Left renal pelvis (tissue), 4 donors: ENCODE measurements around the gene RAB4B. TPM values are rescaled to one million over a fixed set of nuclear protein-coding genes. Genes with fewer than 3 reads are reported as not detected.
"Not testable (repeated sequence)": the region's sequence is repeated elsewhere in the genome, so short reads cannot be mapped to it uniquely, and the experiment has no call there.

Source experiments
- DNase-seq, 4 donors: peaks; one replicate each; pipeline ENCODE4 v3.0.0-alpha.2; 2013; ENCODE audit warnings: low read depth in 4 of 4, low spot score in 3 of 4
- polyA plus RNA-seq, 4 donors: library from polyadenylated mRNA; unstranded; fragments of 120-200 nt; gene quantifications; one replicate each; pipeline ENCODE4 v1.2.1, GENCODE V29; 2013; ENCODE audit not compliant: insufficient read length in 4 of 4

The RAB4B gene, protein sequence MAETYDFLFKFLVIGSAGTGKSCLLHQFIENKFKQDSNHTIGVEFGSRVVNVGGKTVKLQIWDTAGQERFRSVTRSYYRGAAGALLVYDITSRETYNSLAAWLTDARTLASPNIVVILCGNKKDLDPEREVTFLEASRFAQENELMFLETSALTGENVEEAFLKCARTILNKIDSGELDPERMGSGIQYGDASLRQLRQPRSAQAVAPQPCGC
- polyA plus RNA-seq, result 10 to 100 TPM in 1 of 4 donors, 1 to 10 TPM in 3; 7.6 to 13.3 (median 8.7) TPM

DNA sequence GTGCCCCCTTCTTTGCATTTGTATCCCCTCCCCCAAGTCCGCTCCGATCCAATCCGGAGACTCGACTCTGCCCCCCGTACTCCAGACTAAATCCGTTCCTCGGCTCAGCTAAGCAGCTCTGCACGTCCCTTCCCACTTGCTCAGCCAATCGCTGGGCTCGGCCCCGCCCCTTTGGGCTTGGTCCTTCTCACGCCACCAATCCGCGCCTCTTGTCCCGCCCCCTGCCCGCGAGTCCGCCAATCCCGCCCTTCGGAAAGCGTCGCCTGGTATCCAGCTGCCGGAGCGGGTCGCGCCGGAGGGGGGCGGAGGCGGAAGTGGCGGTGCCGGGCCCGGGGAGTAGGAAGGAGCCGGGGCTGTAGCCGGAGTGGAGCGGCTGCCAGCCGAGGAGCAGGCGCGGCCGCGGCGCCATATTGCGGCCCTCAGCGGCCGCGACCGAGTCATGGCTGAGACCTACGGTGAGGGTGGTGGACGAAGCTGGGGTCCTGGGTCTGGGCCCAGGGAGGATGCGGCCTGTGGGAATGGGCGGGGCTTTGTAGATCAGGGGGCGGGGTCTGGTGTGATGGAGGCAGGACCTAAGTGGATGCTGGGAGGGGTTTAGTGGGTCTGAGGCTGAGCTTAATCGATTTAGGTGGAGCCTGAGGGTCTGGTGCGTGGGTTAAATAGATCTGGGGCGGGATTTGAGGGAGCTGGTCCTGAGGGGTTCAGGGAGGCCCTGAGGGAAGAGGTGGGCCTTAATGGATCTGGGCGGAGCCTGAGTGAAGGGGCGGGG lies at the start of gene RAB4B:
TSS of gene RAB4B (plus strand) at position 311 of the 769 bp plus-strand sequence. CDS start at position 440, 129 bp downstream.
- DNase-seq, result peak; percentile 98 to 100 (median 99)

DNA sequence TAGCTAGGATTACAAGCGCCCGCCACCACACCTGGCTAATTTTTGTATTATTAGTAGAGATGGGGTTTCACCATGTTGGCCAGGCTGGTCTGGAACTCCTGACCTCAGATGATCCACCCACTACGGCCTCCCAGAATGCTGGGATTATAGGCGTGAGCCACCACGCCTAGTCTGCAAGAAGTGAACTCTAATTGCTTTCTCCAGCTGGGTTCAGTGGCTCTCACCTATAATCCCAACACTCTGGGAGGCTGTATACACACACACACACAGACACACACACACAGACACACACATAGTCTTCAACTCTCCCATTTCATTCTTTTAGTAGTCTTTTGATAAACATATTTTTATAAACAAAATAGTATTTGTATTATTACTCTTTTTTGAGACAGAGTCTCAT lies 48.0 kb upstream of the RAB4B start:
- not testable (repeated sequence) for DNase-seq

DNA sequence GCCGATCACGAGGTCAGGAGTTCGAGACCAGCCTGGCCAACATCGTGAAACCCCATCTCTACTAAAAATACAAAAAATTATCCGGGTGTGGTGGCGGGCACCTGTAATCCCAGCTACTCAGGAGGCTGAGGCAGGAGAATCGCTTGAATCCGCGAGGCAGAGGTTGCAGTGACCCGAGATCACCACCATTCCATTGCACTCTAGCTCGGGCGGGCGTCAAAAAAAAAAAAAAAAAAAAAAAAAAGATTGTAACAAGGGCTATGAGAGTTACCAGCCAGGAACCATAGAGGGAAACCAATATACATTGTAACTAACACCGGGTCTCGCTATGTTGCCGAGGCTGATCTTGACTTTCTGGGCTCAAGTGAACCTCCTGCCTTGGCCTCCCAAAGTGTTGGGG lies 45.7 kb upstream of the RAB4B start:
- not testable (repeated sequence) for DNase-seq

DNA sequence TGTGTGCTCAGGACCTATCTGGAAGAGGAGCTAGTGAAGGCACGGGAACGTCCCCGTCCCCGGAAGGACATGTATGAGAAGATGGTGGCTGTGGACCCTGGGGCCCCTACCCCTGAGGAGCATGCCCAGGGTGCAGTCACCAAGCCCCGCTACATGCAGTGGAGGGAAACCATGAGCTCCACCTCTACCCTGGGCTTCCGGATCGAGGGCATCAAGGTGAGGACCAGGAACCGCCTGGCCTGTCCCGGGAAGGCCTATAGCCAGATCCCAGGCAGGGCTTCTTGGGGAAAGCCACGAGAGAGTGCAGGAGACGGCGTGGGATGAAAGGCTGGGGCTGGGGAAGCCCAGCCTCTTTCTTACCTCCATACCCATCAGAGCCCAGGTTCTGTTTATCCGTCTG lies 44.9 kb upstream of the RAB4B start:
- DNase-seq, result no peak

DNA sequence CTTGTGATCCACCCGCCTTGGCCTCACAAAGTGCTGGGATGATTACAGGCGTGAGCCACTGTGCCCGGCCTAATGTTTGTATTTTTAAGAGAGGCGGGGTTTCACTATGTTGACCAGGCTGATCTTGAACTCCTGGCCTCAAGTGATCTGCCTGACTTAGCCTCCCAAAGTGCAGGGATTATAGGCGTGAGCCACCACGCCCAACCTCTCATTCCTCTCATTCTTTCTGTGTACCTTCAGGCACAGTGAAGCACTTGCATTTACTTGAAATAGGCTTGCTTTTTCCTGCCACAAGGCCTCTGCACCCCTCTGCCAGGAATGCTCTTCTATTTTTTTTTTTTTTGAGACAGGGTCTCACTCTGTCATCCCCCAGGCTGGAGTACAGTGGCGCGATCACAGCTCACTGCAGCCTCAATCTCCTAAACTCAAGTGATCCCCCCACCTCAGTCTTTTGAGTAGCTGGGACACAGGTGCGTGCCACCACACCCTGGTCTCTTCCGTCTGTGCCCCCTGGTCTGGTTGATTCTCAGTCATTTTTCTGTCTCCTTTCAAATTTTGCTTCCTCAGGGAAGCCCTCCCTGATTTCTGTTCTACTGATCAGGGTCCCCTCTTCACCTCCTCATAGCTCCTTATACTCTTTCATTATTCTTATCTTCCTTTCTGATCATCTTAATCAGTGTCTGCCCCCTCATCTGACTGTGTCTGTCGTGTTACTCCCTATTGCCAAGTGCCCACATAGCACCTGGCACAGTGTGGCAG lies 42.9 kb upstream of the RAB4B start:
- no peak for DNase-seq

DNA sequence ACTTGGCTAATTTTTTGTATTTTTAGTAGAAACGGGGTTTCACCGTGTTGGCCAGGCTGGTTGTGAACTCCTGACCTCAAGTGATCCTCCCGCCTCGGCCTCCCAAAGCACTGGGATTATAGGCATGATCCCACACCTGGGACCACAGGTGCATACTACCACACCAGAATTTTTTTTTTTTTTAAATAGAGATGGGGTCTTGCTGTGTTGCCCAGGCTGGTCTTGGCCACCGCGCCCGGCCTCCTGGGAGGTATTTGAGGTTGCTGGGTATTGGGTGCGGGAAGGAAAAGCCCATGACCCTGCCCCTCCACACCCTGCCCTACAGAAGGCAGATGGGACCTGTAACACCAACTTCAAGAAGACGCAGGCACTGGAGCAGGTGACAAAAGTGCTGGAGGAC lies 41.4 kb upstream of the RAB4B start:
- no peak for DNase-seq

DNA sequence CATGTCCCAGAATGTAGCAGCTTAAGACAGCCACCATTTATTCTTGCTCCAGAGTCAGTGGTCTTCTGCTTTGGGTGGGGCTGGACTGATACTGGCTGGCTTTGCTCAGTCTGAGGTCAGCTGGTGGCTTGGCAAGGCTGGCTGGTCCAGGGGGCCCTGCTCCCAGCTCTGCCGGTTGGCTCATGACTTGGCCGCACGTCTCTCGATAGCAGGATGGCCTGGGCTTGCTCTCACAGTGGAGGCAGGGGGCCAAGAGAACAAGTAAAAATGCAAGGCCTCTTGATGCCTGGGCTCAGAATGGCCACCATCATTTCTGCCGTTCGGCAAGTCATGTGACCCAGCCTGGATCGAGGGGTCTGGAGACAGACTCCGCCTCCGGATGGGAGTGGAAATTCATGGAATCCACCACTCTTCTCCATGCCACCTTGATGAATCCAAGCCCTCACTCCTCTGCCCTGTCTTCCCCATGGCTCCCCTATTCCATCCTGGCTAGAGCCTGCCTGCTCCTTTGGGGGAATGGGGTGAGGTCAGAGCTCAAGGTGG lies 40.9 kb upstream of the RAB4B start:
- no peak for DNase-seq

DNA sequence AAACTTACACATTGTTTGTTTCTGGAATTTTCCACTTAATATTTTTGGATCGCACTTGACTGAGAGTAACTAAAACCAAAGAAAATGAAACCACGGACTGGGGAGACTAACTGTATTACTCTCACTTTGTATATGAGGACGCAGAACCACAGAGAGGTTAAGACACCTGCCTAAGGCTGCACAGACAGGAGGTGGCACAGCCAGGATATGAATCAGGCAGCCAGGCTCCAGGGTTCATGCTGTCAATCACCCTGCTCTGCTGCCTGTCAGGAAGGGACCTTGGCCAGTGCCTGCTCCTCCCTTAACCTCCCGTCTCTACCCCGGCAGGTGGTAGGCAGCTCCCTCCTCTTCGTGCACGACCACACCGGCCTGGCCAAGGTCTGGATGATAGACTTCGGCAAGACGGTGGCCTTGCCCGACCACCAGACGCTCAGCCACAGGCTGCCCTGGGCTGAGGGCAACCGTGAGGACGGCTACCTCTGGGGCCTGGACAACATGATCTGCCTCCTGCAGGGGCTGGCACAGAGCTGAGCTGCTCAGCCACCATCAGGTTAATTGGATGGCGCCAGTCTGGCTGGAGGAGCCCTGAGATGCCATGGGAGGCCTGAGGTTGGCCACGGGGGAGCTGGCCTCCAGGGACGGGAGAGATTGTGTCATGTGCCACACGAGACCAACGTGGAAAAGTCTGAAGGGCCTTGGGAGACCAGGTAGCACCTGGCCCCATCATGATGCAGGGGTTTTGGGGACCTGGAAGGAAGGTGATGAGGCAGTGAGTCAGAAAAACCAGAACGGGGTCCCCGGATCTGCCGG lies 38.8 kb upstream of the RAB4B start:
- DNase-seq, result no peak

DNA sequence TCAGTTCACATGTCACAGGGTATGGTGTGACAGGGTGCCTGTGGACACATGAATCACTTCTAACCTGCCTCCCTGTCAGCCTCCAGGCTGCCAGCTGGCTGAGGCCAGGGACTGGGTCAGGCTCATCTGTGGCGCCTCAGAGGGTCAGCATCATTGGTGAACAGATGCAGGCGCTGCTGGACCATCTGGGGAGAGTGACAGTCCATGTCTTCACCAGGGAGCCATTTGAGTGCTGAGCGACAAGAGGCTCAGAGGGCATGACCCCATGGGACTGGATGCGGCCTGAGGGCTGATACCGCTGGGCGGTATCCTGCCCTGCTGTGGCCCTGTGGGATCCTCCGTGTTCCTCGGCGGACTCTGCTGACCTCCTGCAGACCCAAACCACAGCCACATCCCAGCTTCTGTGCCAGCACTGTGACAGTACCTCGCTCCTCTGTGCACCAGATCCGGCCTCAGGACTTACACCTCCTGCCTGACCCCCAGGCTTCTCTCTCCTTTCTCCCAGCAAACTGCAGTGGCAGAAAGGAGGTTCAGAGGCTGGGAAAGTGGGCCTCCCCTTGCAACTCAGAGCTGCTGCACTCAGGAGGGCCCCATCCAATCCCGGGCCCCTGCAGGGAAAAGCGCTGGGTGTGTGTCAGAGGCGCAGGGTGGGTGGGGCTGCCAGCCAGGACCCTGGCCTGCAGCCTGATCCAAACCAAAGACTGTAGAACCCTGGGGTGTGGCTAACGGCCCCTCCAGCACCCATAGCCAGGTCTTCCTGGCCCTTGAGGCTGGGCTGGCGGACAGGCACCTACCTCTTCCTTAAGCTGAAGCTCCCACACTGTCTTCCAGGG lies 38.0 kb upstream of the RAB4B start:
- DNase-seq, result no peak

DNA sequence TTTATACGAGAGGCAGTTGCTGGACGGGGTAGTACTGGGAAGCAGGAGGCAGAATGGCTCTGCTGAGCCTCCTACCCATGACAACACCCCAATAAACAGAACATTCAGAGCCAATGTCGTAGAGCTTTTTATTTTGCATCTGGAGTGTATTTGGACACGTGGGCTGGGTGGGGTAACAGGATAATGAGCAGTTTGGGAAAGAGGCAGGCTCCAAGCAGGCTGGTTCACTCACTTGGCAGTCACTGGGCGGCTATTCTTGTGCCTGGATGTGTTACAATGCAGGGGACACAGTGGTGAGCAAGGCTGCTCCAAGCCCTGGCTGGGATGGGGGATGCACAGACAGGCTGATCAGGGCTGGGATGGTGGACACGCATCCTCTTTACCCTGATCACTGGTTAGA lies 37.3 kb upstream of the RAB4B start:
- DNase-seq, result no peak

DNA sequence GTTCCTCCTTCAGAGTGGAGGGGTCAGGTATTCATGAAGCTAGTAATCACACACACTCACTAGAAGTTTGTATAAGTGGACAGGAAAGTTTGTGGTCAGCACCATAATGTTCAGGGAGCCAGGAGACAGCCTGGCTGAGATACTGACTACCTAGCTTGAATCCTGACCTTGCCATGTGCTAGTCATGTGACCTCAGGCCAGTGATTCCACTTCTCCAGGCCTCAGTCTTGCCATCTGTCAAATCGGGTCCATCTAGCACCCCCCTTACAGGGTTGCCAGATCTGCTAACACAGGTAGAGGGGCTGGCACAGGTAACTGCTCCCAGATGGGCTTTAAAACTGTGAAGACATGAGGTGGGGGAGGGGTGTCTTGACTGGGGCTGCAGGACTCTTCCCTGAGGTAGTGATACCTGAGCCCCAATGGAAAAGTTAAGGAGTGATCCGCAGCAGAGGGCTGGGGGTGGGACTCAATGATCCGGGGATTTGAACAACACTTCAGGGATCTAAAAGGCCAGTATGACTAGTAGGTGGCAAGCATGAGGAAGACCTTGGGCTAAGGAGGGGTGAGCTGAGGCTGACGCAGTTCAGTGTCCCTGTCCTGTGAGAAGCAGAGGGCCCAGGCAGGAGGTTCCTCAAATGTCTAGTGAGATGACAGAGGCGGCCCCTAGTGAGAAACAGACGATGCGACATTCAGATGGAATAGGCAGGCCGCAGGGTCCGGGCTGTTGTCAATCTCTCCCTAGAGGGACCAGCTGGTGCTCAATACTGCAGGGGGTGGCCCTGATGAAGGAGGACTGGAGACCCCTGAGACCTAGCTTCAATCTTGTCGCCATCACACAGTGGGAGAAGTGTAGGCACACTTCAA lies 36.3 kb upstream of the RAB4B start:
- no peak for DNase-seq

DNA sequence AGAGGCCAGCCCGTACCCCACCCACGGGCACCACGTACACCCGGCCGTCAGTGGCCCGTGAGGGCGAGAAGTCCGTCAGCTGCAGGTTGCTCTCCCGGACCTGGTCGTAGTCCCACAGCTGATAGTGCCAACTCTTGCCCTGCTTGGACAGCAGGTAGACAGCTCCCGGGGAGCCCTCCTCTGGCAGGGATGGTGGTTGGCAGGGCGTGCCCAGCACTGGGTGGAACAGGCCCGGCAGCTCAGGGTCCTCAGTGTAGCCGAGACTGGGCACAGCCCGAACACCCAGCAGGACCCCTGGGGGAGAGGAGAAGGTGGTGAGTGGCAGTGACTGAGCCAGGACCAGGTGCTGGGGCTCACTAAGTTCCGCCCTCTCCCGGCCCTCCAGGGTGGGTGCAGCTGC lies 35.6 kb upstream of the RAB4B start:
- DNase-seq, result no peak

DNA sequence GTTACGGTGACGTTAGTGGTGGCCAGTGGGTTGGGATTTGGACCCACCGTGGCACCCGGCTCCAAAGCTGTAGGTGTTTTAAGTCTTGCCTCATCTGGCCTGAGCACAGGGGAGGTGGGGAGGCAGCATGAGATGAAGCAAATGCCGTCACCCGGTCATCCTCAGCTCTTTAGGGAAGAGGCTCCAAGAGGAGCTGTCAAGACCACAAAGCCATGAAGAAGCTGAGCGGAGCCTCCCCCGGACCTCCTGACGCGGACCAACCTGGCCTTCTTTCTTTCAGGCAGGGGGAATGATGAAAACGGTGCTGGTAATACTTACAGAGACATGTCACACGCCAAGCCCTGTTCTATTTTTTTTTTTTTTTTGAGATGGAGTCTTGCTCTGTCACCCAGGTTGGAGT lies 35.2 kb upstream of the RAB4B start:
- DNase-seq, result no peak

DNA sequence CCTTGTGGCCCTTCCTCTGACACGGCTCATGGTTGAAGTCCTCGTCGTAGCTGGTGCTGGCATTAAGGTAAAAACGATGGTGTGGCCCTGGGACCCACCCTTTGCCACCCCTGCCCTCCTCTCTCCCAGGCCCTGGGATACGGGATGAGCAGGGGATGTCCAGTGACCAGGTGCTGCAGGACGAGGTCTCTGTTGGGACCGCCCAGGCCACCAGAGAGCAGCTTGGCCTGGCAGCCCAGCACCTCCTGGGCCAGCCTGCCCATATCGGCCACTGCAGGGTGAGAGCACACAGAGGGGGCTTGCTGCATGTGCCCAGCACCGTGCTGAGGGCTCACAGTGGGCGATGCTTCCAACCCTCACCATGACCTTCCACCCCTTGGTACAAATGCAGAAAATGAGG lies 34.1 kb upstream of the RAB4B start:
- no peak for DNase-seq

DNA sequence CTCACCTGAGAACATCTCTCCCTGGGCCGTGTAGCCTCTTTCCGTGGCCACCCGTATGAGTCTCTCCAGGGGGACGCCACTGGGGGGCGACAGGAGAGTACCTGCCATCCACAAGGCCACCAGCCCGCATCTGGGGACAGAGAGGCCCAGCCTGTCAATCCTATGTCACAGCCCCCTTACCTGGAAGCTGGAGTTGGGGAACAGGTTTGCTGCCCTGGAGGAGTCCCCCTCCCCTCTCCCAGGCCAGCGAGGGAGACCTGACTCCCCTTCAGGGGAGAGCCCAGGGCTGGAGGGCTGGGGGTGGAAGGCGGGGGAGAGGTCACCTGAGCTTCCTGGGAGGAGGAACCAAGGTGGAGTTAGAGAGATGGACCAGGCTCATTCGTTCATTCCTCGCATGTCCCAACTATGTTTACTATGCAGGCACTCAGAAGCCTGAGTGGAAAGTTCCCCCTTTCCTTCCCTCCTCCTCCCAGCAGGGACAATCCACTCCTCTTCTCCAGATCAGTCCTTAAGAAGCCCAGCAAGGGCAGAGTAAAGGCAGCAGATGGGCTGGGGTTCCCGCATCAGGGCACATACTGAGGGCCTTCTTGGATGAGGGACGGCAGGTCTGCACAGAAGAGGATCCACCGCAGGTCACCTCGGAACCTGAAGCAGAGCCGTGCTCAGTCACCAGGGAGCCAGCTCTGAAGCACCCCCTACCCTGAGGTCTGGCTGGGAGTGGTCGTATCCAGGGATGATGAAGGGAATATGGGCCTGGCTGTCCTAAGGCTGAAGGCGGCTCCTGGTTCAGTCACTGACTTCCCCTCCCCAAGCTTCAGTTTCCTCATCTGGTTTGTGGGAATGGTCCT lies 33.3 kb upstream of the RAB4B start:
- DNase-seq, result peak in 1 of 4 donors; percentile 20

DNA sequence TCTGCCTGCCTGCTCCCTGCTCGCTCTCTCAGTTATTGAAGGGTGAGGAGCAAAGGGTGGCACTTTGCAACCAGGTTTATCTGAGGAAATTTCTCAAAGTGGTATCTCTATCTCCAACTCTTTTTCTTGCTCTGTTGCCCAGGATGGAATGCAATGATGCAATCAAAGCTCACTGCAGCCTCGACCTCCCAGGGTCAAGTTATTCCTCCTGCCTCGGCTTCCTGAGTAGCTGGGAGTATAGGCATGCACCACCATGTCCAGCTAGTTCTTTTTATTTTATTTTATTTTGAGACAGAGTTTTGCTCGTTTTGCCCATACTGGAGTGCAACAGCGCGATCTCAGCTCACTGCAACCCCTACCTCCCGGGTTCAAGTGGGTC lies 32.7 kb upstream of the RAB4B start:
- DNase-seq, result no peak

DNA sequence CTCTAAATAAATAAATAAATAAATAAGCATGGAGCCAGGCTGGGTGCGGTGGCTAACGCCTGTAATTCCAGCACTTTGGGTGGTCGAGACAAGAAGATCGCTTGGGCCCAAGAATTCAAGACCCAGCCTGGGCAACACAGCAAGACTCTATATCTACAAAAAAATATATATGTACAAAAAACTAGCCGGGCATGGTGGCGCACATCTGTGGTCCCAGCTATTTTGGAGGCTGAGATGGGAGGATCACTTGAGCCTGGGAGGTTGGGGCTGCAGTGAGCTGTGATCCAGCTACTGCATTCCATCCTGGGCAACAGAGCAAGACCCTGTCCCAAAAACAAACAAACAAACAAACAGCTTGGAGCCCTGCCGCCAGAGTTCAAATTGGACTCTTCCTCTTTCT lies 30.5 kb upstream of the RAB4B start:
- DNase-seq, result no peak
